ENCODE measurements around the gene SHMT2. TPM values are rescaled to one million over a fixed set of nuclear protein-coding genes. Genes with fewer than 3 reads are reported as not detected.

SHMT2 gene
- total and polyA plus RNA-seq, 8 donors = 20.0 to 183 (median 55.5) TPM

DNA sequence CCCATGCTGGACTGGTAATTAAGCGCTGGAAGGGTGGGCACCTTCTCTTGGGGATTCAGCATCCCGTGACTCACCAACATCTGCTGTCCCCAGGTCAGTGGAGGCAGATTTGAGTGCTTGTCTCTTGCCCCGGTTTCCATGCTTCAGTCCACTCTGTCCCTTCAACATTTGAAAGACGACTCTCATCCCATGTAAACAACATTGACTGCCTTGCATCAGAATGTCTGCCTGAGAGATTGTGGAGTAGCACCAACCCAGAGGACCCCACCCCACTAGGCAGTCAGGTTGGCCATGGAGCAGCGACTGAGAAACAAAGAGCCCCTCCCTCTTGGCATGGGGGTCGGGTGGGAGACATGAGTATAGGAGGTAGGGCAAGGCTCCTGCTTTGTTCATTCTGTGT, 26.4 kb downstream of the SHMT2 start:
- intact Hi-C loops (cut with DNase I) = no loop called here
- H3K27ac ChIP-seq = no peak overlapping the region
- H3K9me3 ChIP-seq = no peaks in the 10 kb centered on the region
- no peak overlapping the region for H3K4me3 ChIP-seq
- H3K4me1 ChIP-seq = peaks cover 4 to 16% (median 7%) of the 10 kb centered on the region in 3 donors
- no peak for FAIRE-seq
- WGBS, 2 donors = 88 to 90% methylated on average over 6 of the region's 6 CpGs
- H3K27me3 ChIP-seq = no peaks in the 10 kb centered on the region
- TF ChIP-seq, protein P1, sequence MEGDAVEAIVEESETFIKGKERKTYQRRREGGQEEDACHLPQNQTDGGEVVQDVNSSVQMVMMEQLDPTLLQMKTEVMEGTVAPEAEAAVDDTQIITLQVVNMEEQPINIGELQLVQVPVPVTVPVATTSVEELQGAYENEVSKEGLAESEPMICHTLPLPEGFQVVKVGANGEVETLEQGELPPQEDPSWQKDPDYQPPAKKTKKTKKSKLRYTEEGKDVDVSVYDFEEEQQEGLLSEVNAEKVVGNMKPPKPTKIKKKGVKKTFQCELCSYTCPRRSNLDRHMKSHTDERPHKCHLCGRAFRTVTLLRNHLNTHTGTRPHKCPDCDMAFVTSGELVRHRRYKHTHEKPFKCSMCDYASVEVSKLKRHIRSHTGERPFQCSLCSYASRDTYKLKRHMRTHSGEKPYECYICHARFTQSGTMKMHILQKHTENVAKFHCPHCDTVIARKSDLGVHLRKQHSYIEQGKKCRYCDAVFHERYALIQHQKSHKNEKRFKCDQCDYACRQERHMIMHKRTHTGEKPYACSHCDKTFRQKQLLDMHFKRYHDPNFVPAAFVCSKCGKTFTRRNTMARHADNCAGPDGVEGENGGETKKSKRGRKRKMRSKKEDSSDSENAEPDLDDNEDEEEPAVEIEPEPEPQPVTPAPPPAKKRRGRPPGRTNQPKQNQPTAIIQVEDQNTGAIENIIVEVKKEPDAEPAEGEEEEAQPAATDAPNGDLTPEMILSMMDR (IDR thresholded peaks at IDR 0.05) = no peak
- H3K36me3 ChIP-seq = peaks cover 0 to 16% (median 8%) of the 10 kb centered on the region in 3 donors
- no peak for ATAC-seq
- no peak for DNase-seq

GRCh38 chr12:57258977-57259970, 29.8 kb downstream of the SHMT2 start:
- Histone ChIP-seq H3K9me3 (no peaks in the 10 kb centered on the region), H3K36me3 (peaks cover 0 to 16% (median 8%) of the 10 kb centered on the region in 3 donors), H3K4me1 (peaks cover 4 to 16% (median 7%) of the 10 kb centered on the region in 3 donors), H3K27ac (peak overlapping the region in 2 of 4 donors; percentile 4 to 51), H3K27me3 (no peaks in the 10 kb centered on the region), H3K4me3 (no peak overlapping the region)
- FAIRE-seq (no peak), ATAC-seq (peak; percentile 80 to 92 (median 86)), DNase-seq (peak in 4 of 6 donors; percentile 52 to 70 (median 64))
- WGBS, 2 donors = 16 to 18% methylated on average over 6 of the region's 6 CpGs
- TF ChIP-seq, protein P1 (IDR thresholded peaks at IDR 0.05) = no peak
- intact Hi-C loops (cut with DNase I) = no loop called here

DNA sequence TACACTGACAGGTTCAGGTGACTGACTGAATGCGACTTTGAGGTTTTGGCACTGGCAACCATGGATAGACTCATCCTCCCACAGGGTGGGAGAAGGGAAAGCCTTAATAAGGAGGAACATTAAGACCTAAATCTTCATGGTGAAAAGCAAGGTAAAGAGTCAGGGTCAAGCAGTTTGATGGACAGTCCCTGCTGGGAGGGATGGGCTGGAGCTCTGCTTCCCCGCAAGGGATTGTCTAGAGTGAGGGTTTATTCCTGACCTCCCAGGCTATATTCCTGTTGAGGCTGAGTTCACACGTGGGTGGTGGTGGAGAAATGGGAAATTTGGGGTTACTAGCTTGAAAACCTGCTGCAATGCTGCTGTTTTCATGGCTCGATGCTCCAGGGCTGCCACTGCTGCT, 30.9 kb downstream of the SHMT2 start:
- TF ChIP-seq, protein P1 (IDR thresholded peaks at IDR 0.05) = no peak
- 91 to 93% methylated on average over 4 of the region's 4 CpGs for WGBS, 2 donors
- peaks cover 0 to 16% (median 8%) of the 10 kb centered on the region in 3 donors for H3K36me3 ChIP-seq
- no peak for ATAC-seq
- DNase-seq = no peak
- H3K4me1 ChIP-seq = peaks cover 4 to 16% (median 7%) of the 10 kb centered on the region in 3 donors
- no peaks in the 10 kb centered on the region for H3K27me3 ChIP-seq
- intact Hi-C loops (cut with DNase I) = no loop called here
- FAIRE-seq = no peak
- no peak overlapping the region for H3K27ac ChIP-seq
- no peaks in the 10 kb centered on the region for H3K9me3 ChIP-seq
- H3K4me3 ChIP-seq = no peak overlapping the region

DNA sequence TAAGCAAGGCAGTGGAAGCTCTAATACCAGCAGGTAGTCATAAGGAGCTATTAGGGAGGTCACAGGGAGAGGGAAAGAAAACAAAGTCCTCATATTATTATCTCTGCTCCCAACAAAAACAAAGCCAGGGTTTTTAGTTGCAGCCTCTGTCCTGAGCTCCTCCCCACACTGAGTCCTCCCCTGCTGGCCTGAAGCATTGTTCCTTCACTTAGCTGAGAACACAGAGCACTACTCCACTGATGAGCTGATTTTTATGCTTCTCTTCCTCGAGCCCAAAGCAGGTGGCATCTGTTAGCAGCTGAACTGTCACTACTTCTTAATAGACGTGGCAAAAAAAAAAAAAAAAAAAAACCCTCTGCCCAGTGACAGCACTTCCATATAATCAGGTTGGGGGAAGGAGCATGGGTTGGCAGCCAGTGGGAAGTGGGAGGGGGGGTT, 31.9 kb downstream of the SHMT2 start:
- FAIRE-seq = no peak
- intact Hi-C loops (cut with DNase I) = no loop called here
- H3K9me3 ChIP-seq = no peaks in the 10 kb centered on the region
- no peak overlapping the region for H3K27ac ChIP-seq
- H3K36me3 ChIP-seq = peaks cover 0 to 20% (median 8%) of the 10 kb centered on the region in 3 donors
- TF ChIP-seq, protein P1 (IDR thresholded peaks at IDR 0.05) = no peak
- no peak overlapping the region for H3K4me3 ChIP-seq
- WGBS, 2 donors = 41 to 65% methylated on average over 2 of the region's 2 CpGs
- H3K27me3 ChIP-seq = no peaks in the 10 kb centered on the region
- H3K4me1 ChIP-seq = peaks cover 4 to 16% (median 7%) of the 10 kb centered on the region in 3 donors
- DNase-seq = no peak
- peak in 2 of 4 donors; percentile 38 to 45 for ATAC-seq
